Loucy (cell line): ENCODE measurements around the gene TCN2.

Experiments used
- H2AFZ ChIP-seq: fragments of 200-600 bp; sonication (generic); 2 replicates; pipeline ENCODE4 v1.6.0; 2016; ENCODE audit warnings: antibody characterized with exemption, mild to moderate bottlenecking, low read length, moderate library complexity
- H3F3A ChIP-seq: fragments of 200-600 bp; 2 replicates; pipeline ENCODE4 v1.6.0; 2016; ENCODE audit warnings: antibody characterized with exemption, low read depth, mild to moderate bottlenecking
- H3K27me3 ChIP-seq: fragments of 200-600 bp; sonication (generic); 2 replicates; pipeline ENCODE4 v1.6.1; 2014; ENCODE audit warnings: low read length, mild to moderate bottlenecking; ENCODE audit not compliant: insufficient read depth, poor library complexity, severe bottlenecking
- H3K36me3 ChIP-seq: fragments of 200-600 bp; sonication (generic); 2 replicates; pipeline ENCODE4 v1.6.1; 2016; ENCODE audit warnings: low read length; ENCODE audit not compliant: insufficient read depth
- H3K4me1 ChIP-seq: fragments of 200-600 bp; sonication (generic); 2 replicates; pipeline ENCODE4 v1.5.1; 2014; ENCODE audit warnings: low read length, mild to moderate bottlenecking; ENCODE audit not compliant: insufficient read depth, poor library complexity, severe bottlenecking
- H3K4me2 ChIP-seq: fragments of 200-600 bp; sonication (generic); 2 replicates; pipeline ENCODE4 v1.6.0; 2014; ENCODE audit warnings: antibody characterized with exemption, low read length, low read depth, mild to moderate bottlenecking; ENCODE audit not compliant: poor library complexity, severe bottlenecking
- H3K4me3 ChIP-seq: fragments of 200-600 bp; sonication (generic); 2 replicates; pipeline ENCODE4 v1.5.1; 2014; ENCODE audit warnings: low read length, mild to moderate bottlenecking, mixed read lengths; ENCODE audit not compliant: poor library complexity, severe bottlenecking
- H3K79me2 ChIP-seq: fragments of 200-600 bp; sonication (generic); 2 replicates; pipeline ENCODE4 v1.6.1; 2014; ENCODE audit warnings: low read length; ENCODE audit not compliant: insufficient read depth
- H3K9ac ChIP-seq: fragments of 200-600 bp; sonication (generic); 2 replicates; pipeline ENCODE4 v1.6.0; 2014; ENCODE audit warnings: mild to moderate bottlenecking, low read depth, low read length, moderate library complexity; ENCODE audit not compliant: poor library complexity, severe bottlenecking
- H3K9me2 ChIP-seq: fragments of 200-600 bp; sonication (generic); replicated peaks from 2 replicates; pipeline ENCODE4 v1.6.1; 2016; ENCODE audit warnings: low read depth, low read length, mixed read lengths
- H3K9me3 ChIP-seq: fragments of 200-600 bp; sonication (generic); 2 replicates; pipeline ENCODE4 v1.6.1; 2014; ENCODE audit warnings: mild to moderate bottlenecking, antibody characterized with exemption, low read length, low read depth; ENCODE audit not compliant: insufficient read depth
- H4K20me1 ChIP-seq: fragments of 200-600 bp; sonication (generic); 2 replicates; pipeline ENCODE4 v1.6.0; 2014; ENCODE audit warnings: antibody characterized with exemption, low read length, mild to moderate bottlenecking; ENCODE audit not compliant: insufficient read depth, poor library complexity, severe bottlenecking
- EZH2phosphoT487 ChIP-seq: fragments of 200-600 bp; IDR thresholded peaks from 2 replicates; pipeline ENCODE4 v1.6.1; 2018; ENCODE audit warnings: antibody characterized with exemption, mild to moderate bottlenecking, moderate library complexity, borderline replicate concordance
- TF ChIP-seq, protein P1 (sequence below): fragments of 200-600 bp; sonication (generic); conservative IDR thresholded peaks from 2 replicates; pipeline ENCODE4 v1.5.1; 2014; ENCODE audit warnings: mild to moderate bottlenecking, antibody characterized with exemption, low read length

TCN2 gene

GRCh38 chr22:30596199-30596598, 10.8 kb upstream of the TCN2 start:
- no peak for TF ChIP-seq EZH2phosphoT487
- TF ChIP-seq, protein P1, sequence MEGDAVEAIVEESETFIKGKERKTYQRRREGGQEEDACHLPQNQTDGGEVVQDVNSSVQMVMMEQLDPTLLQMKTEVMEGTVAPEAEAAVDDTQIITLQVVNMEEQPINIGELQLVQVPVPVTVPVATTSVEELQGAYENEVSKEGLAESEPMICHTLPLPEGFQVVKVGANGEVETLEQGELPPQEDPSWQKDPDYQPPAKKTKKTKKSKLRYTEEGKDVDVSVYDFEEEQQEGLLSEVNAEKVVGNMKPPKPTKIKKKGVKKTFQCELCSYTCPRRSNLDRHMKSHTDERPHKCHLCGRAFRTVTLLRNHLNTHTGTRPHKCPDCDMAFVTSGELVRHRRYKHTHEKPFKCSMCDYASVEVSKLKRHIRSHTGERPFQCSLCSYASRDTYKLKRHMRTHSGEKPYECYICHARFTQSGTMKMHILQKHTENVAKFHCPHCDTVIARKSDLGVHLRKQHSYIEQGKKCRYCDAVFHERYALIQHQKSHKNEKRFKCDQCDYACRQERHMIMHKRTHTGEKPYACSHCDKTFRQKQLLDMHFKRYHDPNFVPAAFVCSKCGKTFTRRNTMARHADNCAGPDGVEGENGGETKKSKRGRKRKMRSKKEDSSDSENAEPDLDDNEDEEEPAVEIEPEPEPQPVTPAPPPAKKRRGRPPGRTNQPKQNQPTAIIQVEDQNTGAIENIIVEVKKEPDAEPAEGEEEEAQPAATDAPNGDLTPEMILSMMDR: no peak
- no peaks in the 10 kb centered on the region for H3F3A ChIP-seq
- no peaks in the 10 kb centered on the region for H3K36me3 ChIP-seq
- no peaks in the 10 kb centered on the region for H4K20me1 ChIP-seq
- peaks cover under 1% of the 10 kb centered on the region for H3K4me1 ChIP-seq
- no peak overlapping the region for H3K4me2 ChIP-seq
- H3K9ac ChIP-seq: no peak overlapping the region
- H3K79me2 ChIP-seq: peaks cover 4% of the 10 kb centered on the region
- no peak overlapping the region for H3K4me3 ChIP-seq
- no peaks in the 10 kb centered on the region for H3K27me3 ChIP-seq
- H2AFZ ChIP-seq: no peak overlapping the region
- H3K9me2 ChIP-seq: no peaks in the 10 kb centered on the region
- H3K9me3 ChIP-seq: no peaks in the 10 kb centered on the region

- Histone ChIP-seq H3K9me3 (no peaks in the 10 kb centered on the region), H3K4me2 (no peak overlapping the region), H3K9me2 (no peaks in the 10 kb centered on the region), H3K4me1 (no peaks in the 10 kb centered on the region), H3K79me2 (no peaks in the 10 kb centered on the region), H3F3A (no peaks in the 10 kb centered on the region), H4K20me1 (no peaks in the 10 kb centered on the region), H3K36me3 (no peaks in the 10 kb centered on the region), H2AFZ (no peak overlapping the region), H3K4me3 (no peak overlapping the region), H3K27me3 (no peaks in the 10 kb centered on the region), H3K9ac (no peak overlapping the region)
- TF ChIP-seq, protein P1: no peak
- TF ChIP-seq EZH2phosphoT487: no peak
Measured at GRCh38 chr22:30596886-30597285, 10.1 kb upstream of the TCN2 start.

DNA sequence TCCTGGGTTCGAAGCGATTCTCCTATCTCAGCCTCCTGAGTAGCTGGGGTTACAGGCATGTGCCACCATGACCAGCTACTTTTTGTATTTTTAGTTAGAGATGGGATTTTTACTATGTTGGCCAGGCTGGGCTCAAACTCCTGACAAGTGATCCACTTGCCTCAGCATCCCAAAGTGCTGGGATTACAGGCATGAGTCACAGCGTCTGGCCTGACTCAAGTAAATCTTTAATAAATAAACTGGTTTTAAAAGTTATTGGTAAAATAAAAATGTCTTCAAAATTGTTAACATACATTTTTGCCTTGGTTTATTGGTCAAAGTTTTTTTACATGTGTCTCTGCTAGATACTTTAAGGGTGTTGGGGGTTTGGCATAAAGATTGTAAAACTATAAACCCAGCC, 8.0 kb upstream of the TCN2 start:
- H3K4me3 ChIP-seq: no peak overlapping the region
- H4K20me1 ChIP-seq: no peaks in the 10 kb centered on the region
- no peak overlapping the region for H2AFZ ChIP-seq

More for the DNA sequence above, 8.0 kb upstream of the TCN2 start:
- H3K4me1 ChIP-seq: no peaks in the 10 kb centered on the region
- TF ChIP-seq EZH2phosphoT487: no peak
- TF ChIP-seq, protein P1: no peak
- no peaks in the 10 kb centered on the region for H3K36me3 ChIP-seq
- H3K9me3 ChIP-seq: no peaks in the 10 kb centered on the region
- H3K9me2 ChIP-seq: no peaks in the 10 kb centered on the region
- H3K9ac ChIP-seq: no peak overlapping the region
- no peak overlapping the region for H3K4me2 ChIP-seq
- no peaks in the 10 kb centered on the region for H3K27me3 ChIP-seq
- H3K79me2 ChIP-seq: no peaks in the 10 kb centered on the region
- 0 out of 2 replicates have a peak, but pooled peaks cover 4% of the 10 kb centered on the region for H3F3A ChIP-seq
